ENCODE measurements around the gene SLPI.

The SLPI gene

GRCh38 chr20:45218636-45219035, 35.7 kb downstream of the SLPI start:
- DNase-seq (ENCODE audit: low read depth in 1 of 2, low spot score in 1 of 2), result no peak

- DNase-seq (ENCODE audit: low read depth in 1 of 2, low spot score in 1 of 2), result no peak
These were observed 36.2 kb downstream of the SLPI start for GRCh38 chr20:45218124-45218523.

- DNase-seq (ENCODE audit: low read depth in 1 of 2, low spot score in 1 of 2), result no peak
These were observed 41.5 kb downstream of the SLPI start for GRCh38 chr20:45212836-45213235.

GRCh38 chr20:45211569-45212474, 42.5 kb downstream of the SLPI start:
- DNase-seq (ENCODE audit: low read depth in 1 of 2, low spot score in 1 of 2), result no peak

- DNase-seq (ENCODE audit: low read depth in 1 of 2, low spot score in 1 of 2), result no peak
These were observed 44.4 kb downstream of the SLPI start for GRCh38 chr20:45209924-45210323.

GRCh38 chr20:45206725-45207124, 47.6 kb downstream of the SLPI start, which contains the start of gene SEMG1:
Gene SEMG1, plus strand, starts transcription at chr20:45207033. Its CDS starts 21 bp downstream, at chr20:45207054.
- DNase-seq (ENCODE audit: low read depth in 1 of 2, low spot score in 1 of 2), result no peak
